ENCODE measurements around the gene DIPK1B. TPM values are rescaled to one million over a fixed set of nuclear protein-coding genes. Genes with fewer than 3 reads are reported as not detected.

DIPK1B gene
- total RNA-seq, 4 donors from 2014 or later = 7.1 to 13.5 (median 9.5) TPM

- intact Hi-C loops (cut with DNase I; ENCODE audit: low total_unique reads) = no loop called here
- no peak overlapping the region for H3K4me3 ChIP-seq (ENCODE audit: low read depth, poor library complexity, severe bottlenecking)
- no peak for DNase-seq (ENCODE audit: low spot score in 2 of 2)
- 64% methylated on average over 8 to 13 of the region's 14 CpGs for WGBS, 2 donors
- TF ChIP-seq POLR2A (IDR thresholded peaks at IDR 0.05) (no peak), CTCF (IDR thresholded peaks at IDR 0.05) (no peak)
Observed at GRCh38 chr9:136672431-136673087, 39.8 kb upstream of the DIPK1B start.

DNA sequence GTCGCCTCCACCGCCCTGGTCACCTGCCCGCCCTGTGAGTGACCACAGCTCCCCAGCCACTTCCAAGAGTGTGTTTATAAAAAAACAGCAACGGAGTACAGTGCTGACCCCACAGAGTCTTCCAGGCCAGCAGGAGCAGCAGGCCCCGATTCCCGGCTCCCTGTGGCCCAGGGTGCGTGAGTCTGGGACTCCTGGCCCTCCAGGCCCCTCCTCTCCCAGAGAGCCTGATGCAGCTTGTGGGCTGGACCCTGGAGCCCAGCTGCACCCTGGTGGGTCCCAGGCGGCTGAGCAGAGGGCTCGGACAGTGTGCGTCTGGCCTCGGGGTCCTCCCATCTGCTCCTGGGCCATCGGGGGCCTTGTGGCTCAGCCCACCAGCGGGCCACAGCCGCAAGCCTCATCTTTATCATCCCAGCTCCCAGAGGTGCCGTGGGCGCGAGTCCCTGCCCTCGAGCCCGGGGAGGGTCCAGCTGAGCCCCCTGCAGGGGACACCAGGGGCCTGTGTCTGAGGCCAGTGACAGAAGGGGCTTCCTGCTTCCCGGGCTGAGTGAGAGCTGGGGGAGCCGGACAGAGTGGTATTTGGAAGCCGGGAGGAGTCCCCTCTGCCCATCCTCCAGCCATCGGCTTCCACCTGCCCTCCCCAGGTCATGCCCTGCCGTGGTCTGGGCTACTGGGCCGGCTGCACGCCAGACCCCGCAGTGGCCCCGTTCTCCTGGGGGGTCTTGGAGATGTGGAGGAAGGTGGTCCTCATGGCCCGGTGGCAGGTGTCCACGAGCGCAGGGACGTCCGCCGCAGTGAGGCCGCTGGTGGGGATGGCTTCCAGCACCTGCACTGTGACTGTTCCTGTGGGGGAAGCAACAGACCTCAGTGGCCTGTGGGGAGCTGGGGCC is 39.0 kb upstream of the DIPK1B start:
- no peak for DNase-seq (ENCODE audit: low spot score in 2 of 2)
- intact Hi-C loops (cut with DNase I; ENCODE audit: low total_unique reads) = no loop called here
- TF ChIP-seq CTCF (IDR thresholded peaks at IDR 0.05) (no peak), POLR2A (IDR thresholded peaks at IDR 0.05) (no peak)
- H3K4me3 ChIP-seq (ENCODE audit: low read depth, poor library complexity, severe bottlenecking) = no peak overlapping the region
- 78% methylated on average over 20 to 26 of the region's 35 CpGs for WGBS, 2 donors

DNA sequence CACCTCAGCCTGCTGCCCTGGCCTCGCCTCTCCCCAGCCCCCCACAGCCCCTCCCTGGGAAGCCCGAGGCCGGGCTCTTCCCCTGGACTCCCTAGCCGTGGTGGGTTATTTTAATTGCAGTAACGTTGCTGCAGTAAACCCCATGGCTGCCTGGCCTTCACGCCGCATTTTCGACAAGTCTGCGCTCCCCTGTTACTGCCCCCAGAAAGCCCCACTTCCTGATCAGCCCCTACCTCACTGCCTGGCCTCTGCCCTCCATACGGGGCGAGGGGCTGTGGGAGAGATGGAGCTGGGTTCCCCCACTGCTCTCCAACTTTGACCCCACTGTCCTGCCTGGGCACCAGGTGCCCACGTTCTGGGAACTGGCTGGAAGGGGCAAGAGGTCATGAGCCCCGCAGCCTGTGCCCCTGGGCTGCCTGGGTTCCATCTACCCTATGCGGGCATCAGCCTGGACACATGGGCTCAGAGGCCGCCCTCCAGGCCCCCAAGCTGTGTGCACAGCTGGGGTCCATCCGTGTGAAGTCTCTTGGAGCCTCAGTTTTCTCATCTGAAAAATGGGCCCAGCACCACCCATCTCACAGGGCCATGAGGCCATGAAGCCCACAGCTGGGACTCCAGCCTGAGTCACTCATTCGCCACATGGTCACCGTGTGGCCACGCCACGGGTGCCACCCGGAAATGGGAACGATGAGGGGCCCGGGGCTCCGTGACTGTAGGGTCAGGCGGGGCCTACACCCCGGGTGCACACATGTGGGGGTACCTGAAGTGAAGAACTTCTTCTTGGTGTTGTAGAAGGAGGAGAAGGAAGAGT is 38.2 kb upstream of the DIPK1B start:
- no peak for DNase-seq (ENCODE audit: low spot score in 2 of 2)

GRCh38 chr9:136674786-136675349 is 37.5 kb upstream of the DIPK1B start:
- intact Hi-C loops (cut with DNase I; ENCODE audit: low total_unique reads) = no loop called here
- 60 to 72% methylated on average over 10 to 11 of the region's 11 CpGs for WGBS, 2 donors
- DNase-seq (ENCODE audit: low spot score in 2 of 2) = no peak
- H3K4me3 ChIP-seq (ENCODE audit: low read depth, poor library complexity, severe bottlenecking) = no peak overlapping the region
- TF ChIP-seq POLR2A (IDR thresholded peaks at IDR 0.05) = no peak

More for the DNA sequence above, 38.2 kb upstream of the DIPK1B start:
- no peak overlapping the region for H3K4me3 ChIP-seq (ENCODE audit: low read depth, poor library complexity, severe bottlenecking)
- TF ChIP-seq CTCF (IDR thresholded peaks at IDR 0.05) (no peak), POLR2A (IDR thresholded peaks at IDR 0.05) (no peak)
- 77 to 83% methylated on average over 22 to 26 of the region's 26 CpGs for WGBS, 2 donors
- intact Hi-C loops (cut with DNase I; ENCODE audit: low total_unique reads) = no loop called here

DNA sequence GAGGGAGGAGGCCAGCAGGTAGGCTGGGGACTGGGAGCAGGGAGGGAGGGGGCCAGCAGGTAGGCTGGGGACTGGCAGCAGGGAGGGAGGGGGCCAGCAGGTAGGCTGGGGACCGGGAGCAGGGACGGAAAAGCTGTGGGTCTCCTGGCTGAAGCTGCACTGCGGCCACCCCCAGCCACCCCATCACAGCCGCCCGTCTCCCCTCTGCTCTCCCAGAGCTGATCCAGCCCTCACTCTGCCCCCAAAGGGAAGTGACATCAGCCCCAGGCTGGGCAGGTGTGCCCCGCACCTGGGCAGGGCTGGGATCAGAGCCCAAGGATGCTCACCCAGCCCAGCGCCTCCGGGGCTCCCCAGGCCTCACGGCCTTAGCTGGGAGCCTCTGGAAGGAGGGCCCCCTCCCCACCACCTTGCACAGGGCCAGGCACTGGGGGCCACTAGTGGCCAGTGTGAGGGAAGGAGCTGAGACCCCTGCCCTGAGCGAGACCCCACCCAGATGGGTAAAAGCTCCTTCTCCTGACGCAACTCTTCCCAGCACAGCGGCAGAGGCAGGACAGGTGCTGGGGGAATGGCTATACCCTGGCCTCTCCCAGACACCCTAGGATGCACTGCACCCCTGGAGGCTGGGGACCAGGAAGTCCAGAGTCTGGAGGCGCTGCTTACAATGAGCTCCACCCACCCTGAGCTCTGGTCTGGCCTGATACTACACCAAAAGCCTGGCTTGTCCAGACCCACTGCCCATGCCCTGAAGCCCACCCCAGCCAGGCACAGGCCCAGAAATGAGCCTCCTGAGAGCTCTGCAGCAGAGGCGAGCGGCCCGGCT is 36.7 kb upstream of the DIPK1B start:
- intact Hi-C loops (cut with DNase I; ENCODE audit: low total_unique reads) = no loop called here
- 75 to 83% methylated on average over 8 to 15 of the region's 16 CpGs for WGBS, 2 donors
- no peak for DNase-seq (ENCODE audit: low spot score in 2 of 2)
- no peak overlapping the region for H3K4me3 ChIP-seq (ENCODE audit: low read depth, poor library complexity, severe bottlenecking)
- TF ChIP-seq CTCF (IDR thresholded peaks at IDR 0.05) (no peak), POLR2A (IDR thresholded peaks at IDR 0.05) (no peak)
